HCT116 (cell line): ENCODE data around the gene NDUFB3. TPM values are rescaled to one million over a fixed set of nuclear protein-coding genes. Genes with fewer than 3 reads are reported as not detected.
"Not testable (repeated sequence)": the region's sequence is repeated elsewhere in the genome, so short reads cannot be mapped to it uniquely, and the experiment has no call there.

ENCODE experiments used
- ATAC-seq: fragments of 200-7000 bp; cut with Tn5 transposase; 2 replicates; pipeline ENCODE4 v1.9.1; 2020; ENCODE audit warnings: mild to moderate bottlenecking, moderate library complexity
- BruUV-seq: library from RNA; stranded (reverse); fragments of 400-500 nt; replicated peaks from 2 replicates; lab custom pipeline; 2021; lab: Mats Ljungman, UMichigan
- CTCF ChIA-PET: fragments of 300-600 bp; sonication (Branson Sonifier 250); formaldehyde crosslinking; loops from one replicate; lab custom pipeline; 2021; ENCODE audit warnings: antibody characterized with exemption; lab: Charles Lee
- POLR2A ChIA-PET: fragments of 300-600, 350-600 bp; sonication (Branson Sonifier 250); formaldehyde crosslinking; loops from one replicate; lab custom pipeline; 2021; ENCODE audit warnings: antibody characterized with exemption; lab: Charles Lee
- RAD21 ChIA-PET, 2 experiments: fragments of 300-600 bp; sonication (Branson Sonifier 250); formaldehyde crosslinking; loops; one replicate each; lab custom pipeline; 2023; ENCODE audit warnings: low total read pairs in 2 of 2; ENCODE audit not compliant: uncharacterized antibody in 2 of 2, unreplicated experiment in 2 of 2, low non-redundant PET in 1 of 2; lab: Charles Lee
- DNase-seq: peaks from one replicate; pipeline ENCODE4 v3.0.0-alpha.2; 2010; ENCODE audit warnings: low read depth, low spot score
- H2AFZ ChIP-seq: fragments of 200-600 bp; shearing (Covaris generic), sonication (generic); 2 replicates; pipeline ENCODE4 v1.6.1; 2017; ENCODE audit warnings: low read depth, mixed run types, mixed read lengths, antibody characterized with exemption, low read length; ENCODE audit not compliant: poor library complexity, severe bottlenecking
- H3K27ac ChIP-seq: 2 replicates; pipeline ENCODE4 v1.5.1; 2012; ENCODE audit warnings: low read depth, low read length
- H3K27me3 ChIP-seq: fragments of 200-600 bp; sonication (generic); 2 replicates; pipeline ENCODE4 v1.6.1; 2016; ENCODE audit warnings: mixed run types, low read length, mixed read lengths; ENCODE audit not compliant: insufficient read depth
- H3K36me3 ChIP-seq, 2 experiments: fragments of 200-500 bp in 1 of 2; fragments of 200-600 bp in 1 of 2; sonication (Bioruptor generic) in 1 of 2; sonication (generic) in 1 of 2; 2 replicates each; pipeline versions ENCODE4 v1.5.1 to v1.6.1; 2014 to 2016; ENCODE audit warnings: low read length in 2 of 2, inconsistent platforms in 1 of 2, mixed read lengths in 1 of 2, mixed run types in 1 of 2; ENCODE audit not compliant: insufficient read depth in 2 of 2, control insufficient read depth in 1 of 2
- H3K4me1 ChIP-seq, 2 experiments: fragments of 200-600 bp in 1 of 2; sonication (generic) in 1 of 2; 2 replicates each; pipeline versions ENCODE4 v1.5.1 to v1.6.1; 2012 to 2017; ENCODE audit warnings: low read length in 2 of 2, inconsistent platforms in 1 of 2, mild to moderate bottlenecking in 1 of 2, mixed read lengths in 1 of 2, mixed run types in 1 of 2, moderate library complexity in 1 of 2; ENCODE audit not compliant: insufficient read depth in 2 of 2, control insufficient read depth in 1 of 2
- H3K4me2 ChIP-seq: fragments of 200-600 bp; sonication (generic); 2 replicates; pipeline ENCODE4 v1.6.1; 2017; ENCODE audit warnings: mixed run types, low read length, mixed read lengths
- H3K4me3 ChIP-seq, 2 experiments: fragments of 200-600 bp in 1 of 2; sonication (generic) in 1 of 2; replicated peaks in 1 of 2; 2 replicates each; pipeline ENCODE4 v1.5.1; 2011 to 2016; ENCODE audit warnings: low read length in 2 of 2, control low read depth in 1 of 2, low read depth in 1 of 2, mild to moderate bottlenecking in 1 of 2, mixed read lengths in 1 of 2, mixed run types in 1 of 2
- H3K79me2 ChIP-seq: fragments of 200-600 bp; sonication (generic); 2 replicates; pipeline ENCODE4 v1.6.1; 2017; ENCODE audit warnings: mild to moderate bottlenecking, mixed run types, low read length, moderate library complexity, mixed read lengths; ENCODE audit not compliant: insufficient read depth
- H3K9ac ChIP-seq: fragments of 200-600 bp; sonication (generic); 2 replicates; pipeline ENCODE4 v1.6.1; 2016; ENCODE audit warnings: low read length, mixed read lengths
- H3K9me2 ChIP-seq: fragments of 200-600 bp; sonication (generic), shearing (Covaris generic); 2 replicates; pipeline ENCODE4 v1.6.1; 2017; ENCODE audit warnings: mixed run types, mild to moderate bottlenecking, moderate library complexity; ENCODE audit not compliant: insufficient read depth
- H3K9me3 ChIP-seq, 2 experiments: fragments of 200-500 bp in 1 of 2; fragments of 200-600 bp in 1 of 2; sonication (Bioruptor generic) in 1 of 2; sonication (generic) in 1 of 2; 2 replicates each; pipeline ENCODE4 v1.6.1; 2014 to 2017; ENCODE audit warnings: low read length in 2 of 2, mixed read lengths in 2 of 2, inconsistent platforms in 1 of 2, low read depth in 1 of 2, mild to moderate bottlenecking in 1 of 2, mixed run types in 1 of 2, moderate library complexity in 1 of 2; ENCODE audit not compliant: control insufficient read depth in 1 of 2, insufficient read depth in 1 of 2
- H4K20me1 ChIP-seq: fragments of 200-600 bp; sonication (generic), shearing (Covaris generic); 2 replicates; pipeline ENCODE4 v1.6.1; 2017; ENCODE audit warnings: mixed run types, mild to moderate bottlenecking, moderate library complexity; ENCODE audit not compliant: insufficient read depth
- CBX3 ChIP-seq: IDR thresholded peaks from 2 replicates; pipeline ENCODE4 v1.6.1; 2012; ENCODE audit warnings: low read depth
- CEBPB ChIP-seq: IDR thresholded peaks from 2 replicates; pipeline ENCODE4 v1.6.1; 2012; ENCODE audit warnings: low read depth
- ELF1 ChIP-seq: IDR thresholded peaks from 2 replicates; pipeline ENCODE4 v1.6.1; 2012; ENCODE audit warnings: low read depth, borderline replicate concordance
- SIN3A ChIP-seq: IDR thresholded peaks from 2 replicates; pipeline ENCODE4 v1.6.1; 2012; ENCODE audit warnings: low read depth
- SP1 ChIP-seq: IDR thresholded peaks from 2 replicates; pipeline ENCODE4 v1.6.1; 2012; ENCODE audit warnings: low read depth
- YY1 ChIP-seq: IDR thresholded peaks from 2 replicates; pipeline ENCODE4 v1.6.1; 2011; ENCODE audit warnings: low read length, low read depth, moderate library complexity, mild to moderate bottlenecking; ENCODE audit not compliant: insufficient replicate concordance; ENCODE audit errors: extremely low read depth
- intact Hi-C: fragments of 100-400 bp; cut with micrococcal nuclease; formaldehyde crosslinking; loops from 2 replicates; pipeline ENCODE4 v1.10.0; 2022
- total RNA-seq: library from RNA; stranded (reverse); gene quantifications from one replicate; pipeline ENCODE4 v1.2.1, GENCODE V29; 2021; ENCODE audit not compliant: unreplicated experiment
- TF ChIP-seq, protein P1 (sequence below): IDR thresholded peaks from 2 replicates; pipeline ENCODE4 v1.6.1; 2012
- TF ChIP-seq, protein P2 (sequence below), 3 experiments: fragments of 200-600 bp in 1 of 3; sonication (generic) in 1 of 3; IDR thresholded peaks in 2 of 3; conservative IDR thresholded peaks in 1 of 3; 2 replicates each; pipeline ENCODE4 v1.5.1; 2012 to 2017; ENCODE audit warnings: low read depth in 2 of 3, low read length in 2 of 3, antibody characterized with exemption in 1 of 3, borderline replicate concordance in 1 of 3, control low read depth in 1 of 3, mild to moderate bottlenecking in 1 of 3, mixed read lengths in 1 of 3, mixed run types in 1 of 3, moderate library complexity in 1 of 3; ENCODE audit not compliant: insufficient read depth in 1 of 3

Gene NDUFB3
- total RNA-seq, 1 experiment from 2014 or later = 94.6 TPM

DNA sequence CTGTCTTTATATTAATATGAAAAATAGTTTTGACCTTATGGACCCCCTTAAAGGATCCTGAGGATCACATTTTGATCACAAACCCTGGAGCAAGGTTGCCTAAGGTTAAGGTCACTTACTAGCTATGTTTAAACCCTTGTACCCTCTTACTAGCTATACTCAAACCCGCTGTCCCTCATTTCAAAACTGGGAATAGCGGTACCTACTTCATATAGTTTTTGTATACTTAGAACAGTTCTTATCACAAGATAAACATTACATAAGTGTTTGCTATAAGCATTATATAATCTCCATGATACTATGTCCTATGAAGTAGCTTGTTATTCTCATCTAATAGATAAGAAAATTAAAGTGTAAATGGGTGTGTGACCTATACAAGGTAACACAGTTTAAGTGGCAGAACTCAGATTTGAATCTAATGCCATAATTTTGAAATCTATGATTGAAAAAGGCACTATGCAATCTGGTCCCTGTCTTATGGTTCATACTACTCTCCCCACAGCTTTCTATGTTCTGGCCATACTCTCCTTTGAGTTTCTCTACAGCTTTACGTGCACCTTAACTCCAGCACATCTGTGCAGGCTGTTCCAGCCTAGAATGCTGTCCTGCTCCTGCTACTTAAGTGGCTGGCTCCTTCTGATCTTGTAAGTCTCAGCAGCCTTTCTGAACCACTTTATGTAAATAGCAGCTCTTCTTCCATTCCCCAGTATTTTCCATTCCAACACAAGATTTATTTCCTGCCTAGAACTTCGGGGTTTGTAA lies 30.8 kb upstream of the NDUFB3 start:
- H3K4me2 ChIP-seq = no peak overlapping the region
- ChIA-PET RAD21 (no interaction called here), CTCF (no interaction called here), POLR2A (interaction anchor here (0.5 kb wide), 1 partner anchor 87 kb away, joined by 3 read pairs; no protein-coding TSS in a partner anchor)
- no peak overlapping the region for H3K4me3 ChIP-seq
- no peaks in the 10 kb centered on the region for H3K36me3 ChIP-seq
- no peaks in the 10 kb centered on the region for H4K20me1 ChIP-seq
- H3K27ac ChIP-seq = no peak overlapping the region
- no peak overlapping the region for H2AFZ ChIP-seq
- no peak overlapping the region for H3K9ac ChIP-seq
- H3K9me3 ChIP-seq = no peaks in the 10 kb centered on the region
- no peak for DNase-seq
- no TSS peak for BruUV-seq
- intact Hi-C loops = no loop called here
- no peak for ATAC-seq
- no peaks in the 10 kb centered on the region for H3K9me2 ChIP-seq
- peaks cover 4% of the 10 kb centered on the region; the same call in 1 of the 2 replicates for H3K79me2 ChIP-seq
- H3K4me1 ChIP-seq = no peaks in the 10 kb centered on the region
- no peak for TF ChIP-seq ELF1
- no peak for TF ChIP-seq SIN3A
- TF ChIP-seq, protein P1, sequence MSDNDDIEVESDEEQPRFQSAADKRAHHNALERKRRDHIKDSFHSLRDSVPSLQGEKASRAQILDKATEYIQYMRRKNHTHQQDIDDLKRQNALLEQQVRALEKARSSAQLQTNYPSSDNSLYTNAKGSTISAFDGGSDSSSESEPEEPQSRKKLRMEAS = no peak
- TF ChIP-seq CEBPB = no peak
- TF ChIP-seq CBX3 = no peak
- TF ChIP-seq, protein P2, sequence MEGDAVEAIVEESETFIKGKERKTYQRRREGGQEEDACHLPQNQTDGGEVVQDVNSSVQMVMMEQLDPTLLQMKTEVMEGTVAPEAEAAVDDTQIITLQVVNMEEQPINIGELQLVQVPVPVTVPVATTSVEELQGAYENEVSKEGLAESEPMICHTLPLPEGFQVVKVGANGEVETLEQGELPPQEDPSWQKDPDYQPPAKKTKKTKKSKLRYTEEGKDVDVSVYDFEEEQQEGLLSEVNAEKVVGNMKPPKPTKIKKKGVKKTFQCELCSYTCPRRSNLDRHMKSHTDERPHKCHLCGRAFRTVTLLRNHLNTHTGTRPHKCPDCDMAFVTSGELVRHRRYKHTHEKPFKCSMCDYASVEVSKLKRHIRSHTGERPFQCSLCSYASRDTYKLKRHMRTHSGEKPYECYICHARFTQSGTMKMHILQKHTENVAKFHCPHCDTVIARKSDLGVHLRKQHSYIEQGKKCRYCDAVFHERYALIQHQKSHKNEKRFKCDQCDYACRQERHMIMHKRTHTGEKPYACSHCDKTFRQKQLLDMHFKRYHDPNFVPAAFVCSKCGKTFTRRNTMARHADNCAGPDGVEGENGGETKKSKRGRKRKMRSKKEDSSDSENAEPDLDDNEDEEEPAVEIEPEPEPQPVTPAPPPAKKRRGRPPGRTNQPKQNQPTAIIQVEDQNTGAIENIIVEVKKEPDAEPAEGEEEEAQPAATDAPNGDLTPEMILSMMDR (IDR thresholded peaks at IDR 0.05 in 2 of 3, conservative IDR thresholded peaks at IDR 0.05 in 1 of 3; ENCODE audit: borderline replicate concordance in 1 of 3, insufficient read depth in 1 of 3, low read depth in 2 of 3, low read length in 2 of 3) = no peak
- no peak for TF ChIP-seq YY1
- no peak for TF ChIP-seq SP1
- TF ChIP-seq, all 23 proteins: peak for 0
- H3K27me3 ChIP-seq = no peaks in the 10 kb centered on the region

DNA sequence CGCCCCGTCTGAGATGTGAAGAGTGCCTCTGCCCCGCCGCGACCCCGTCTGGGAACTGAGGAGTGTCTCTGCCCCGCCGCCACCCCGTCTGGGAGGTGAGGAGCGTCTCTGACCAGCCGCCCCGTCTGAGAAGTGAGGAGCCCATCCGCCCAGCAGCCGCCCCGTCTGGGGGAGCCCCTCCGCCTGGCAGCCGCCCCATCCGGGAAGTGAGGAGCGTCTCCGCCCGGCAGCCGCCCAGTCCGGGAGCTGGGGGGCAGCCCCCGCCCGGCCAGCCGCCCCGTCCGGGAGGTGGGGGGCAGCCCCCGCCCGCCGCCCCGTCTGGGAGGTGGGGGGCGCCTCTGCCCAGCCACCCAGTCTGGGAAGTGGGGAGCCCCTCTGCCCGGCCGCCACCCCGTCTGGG lies 29.4 kb upstream of the NDUFB3 start:
- H3K4me3 ChIP-seq, H3K27ac ChIP-seq, H3K9me2 ChIP-seq, ATAC-seq, H3K4me2 ChIP-seq, H2AFZ ChIP-seq, RAD21 ChIA-PET, BruUV-seq, H3K9ac ChIP-seq, POLR2A ChIA-PET, H3K9me3 ChIP-seq, H3K4me1 ChIP-seq, CTCF ChIA-PET, H3K36me3 ChIP-seq, H3K27me3 ChIP-seq, intact Hi-C loops, H4K20me1 ChIP-seq, DNase-seq: not testable (repeated sequence)
- H3K79me2 ChIP-seq = peaks cover 15% of the 10 kb centered on the region

DNA sequence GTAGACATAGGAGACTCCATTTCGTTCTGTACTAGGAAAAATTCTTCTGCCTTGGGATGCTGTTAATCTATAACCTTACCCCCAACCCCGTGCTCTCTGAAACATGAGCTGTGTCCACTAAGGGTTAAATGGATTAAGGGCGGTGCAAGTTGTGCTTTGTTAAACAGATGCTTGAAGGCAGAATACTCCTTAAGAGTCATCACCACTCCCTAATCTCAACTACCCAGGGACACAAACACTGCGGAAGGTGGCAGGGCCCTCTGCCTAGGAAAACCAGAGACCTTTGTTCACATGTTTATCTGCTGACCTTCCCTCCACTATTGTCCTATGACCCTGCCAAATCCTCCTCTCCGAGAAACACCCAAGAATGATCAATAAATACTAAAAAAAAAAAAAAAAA lies 28.8 kb upstream of the NDUFB3 start:
- POLR2A ChIA-PET, ATAC-seq, BruUV-seq, RAD21 ChIA-PET, H3K4me3 ChIP-seq, H3K27ac ChIP-seq, H3K4me2 ChIP-seq, H2AFZ ChIP-seq, H3K4me1 ChIP-seq, H3K36me3 ChIP-seq, H3K9me3 ChIP-seq, CTCF ChIA-PET, intact Hi-C loops, DNase-seq, H3K9me2 ChIP-seq, H4K20me1 ChIP-seq, H3K9ac ChIP-seq, H3K27me3 ChIP-seq: not testable (repeated sequence)
- H3K79me2 ChIP-seq = peaks cover 20% of the 10 kb centered on the region
